Heart left ventricle (tissue), 16 donors: ENCODE data around the gene ANKRD44. TPM values are rescaled to one million over a fixed set of nuclear protein-coding genes. Genes with fewer than 3 reads are reported as not detected.

Source experiments
- ATAC-seq, 4 donors: fragments of 200-7000 bp; cut with Tn5 transposase; one replicate each; pipeline ENCODE4 v1.9.1; 2020 to 2022; ENCODE audit warnings: moderate library complexity in 4 of 4, mild to moderate bottlenecking in 3 of 4, moderate number of reproducible peaks in 1 of 4
- DNase-seq, 5 donors: peaks; one replicate each; pipeline ENCODE4 v3.0.0-alpha.2; 2020
- H3K27ac ChIP-seq, 12 donors: fragments of 200-600 bp; sonication (generic) in 4 of 12; one replicate each; pipeline versions ENCODE4 v1.5.0 to v1.8.0; 2016 to 2022; ENCODE audit warnings: mild to moderate bottlenecking in 2 of 12
- H3K27me3 ChIP-seq, 9 donors: fragments of 200-600 bp; sonication (generic) in 2 of 9; one replicate each; pipeline versions ENCODE4 v1.5.1 to v1.8.0; 2016 to 2022; ENCODE audit warnings: mild to moderate bottlenecking in 3 of 9
- H3K36me3 ChIP-seq, 9 donors: fragments of 200-600 bp; sonication (generic) in 2 of 9; one replicate each; pipeline versions ENCODE4 v1.5.0 to v1.8.0; 2018 to 2022; ENCODE audit warnings: mild to moderate bottlenecking in 2 of 9
- H3K4me1 ChIP-seq, 12 donors: fragments of 200-600 bp; sonication (generic) in 4 of 12; one replicate each; pipeline versions ENCODE4 v1.5.0 to v1.8.0; 2016 to 2022; ENCODE audit warnings: mild to moderate bottlenecking in 3 of 12
- H3K4me3 ChIP-seq, 12 donors: fragments of 200-600 bp; sonication (generic) in 4 of 12; one replicate each; pipeline versions ENCODE4 v1.5.0 to v1.8.0; 2017 to 2022; ENCODE audit warnings: mild to moderate bottlenecking in 9 of 12, moderate library complexity in 4 of 12
- H3K9me3 ChIP-seq, 12 donors: fragments of 200-600 bp; sonication (generic) in 4 of 12; one replicate each; pipeline versions ENCODE4 v1.5.0 to v1.8.0; 2016 to 2022; ENCODE audit warnings: mild to moderate bottlenecking in 1 of 12
- POLR2A ChIP-seq, 2 donors: fragments of 450-650 bp; IDR thresholded peaks; one replicate each; pipeline ENCODE4 v1.6.1; 2017; ENCODE audit warnings: antibody characterized with exemption in 2 of 2, mild to moderate bottlenecking in 2 of 2, moderate library complexity in 2 of 2
- WGBS, 4 donors: extraction: QIAGEN DNeasy Blood & Tissue Kit in 2 of 4; methylation state at CpG; one replicate each; pipeline versions ENCODE4 v1.1.5 to v1.1.7; 2013 to 2018; 5-methylcytosine and 5-hydroxymethylcytosine counted together
- intact Hi-C, 10 donors: fragments of 100-400 bp; cut with DNase I; formaldehyde crosslinking; loops; one replicate each; pipeline versions ENCODE4 v1.11.1 to v1.14.2; 2022
- polyA plus RNA-seq, 2 donors: library from polyadenylated mRNA; stranded (reverse); fragments of 200-250 nt; gene quantifications; one replicate each; pipeline ENCODE4 v1.2.3, GENCODE V29; 2013
- total RNA-seq, 9 donors: library from RNA; depleted of rRNA in 2 of 9; stranded (reverse); fragments of >200 nt in 2 of 9; fragmentation: NEBNext Ultra II Directional in 3 of 9; extraction: Animal tissue kit (Norgen Biotek cat#: 25700) in 3 of 9; gene quantifications; one replicate each; pipeline versions ENCODE4 v1.1.0 to v1.2.4, GENCODE V29; 2016 to 2023
- TF ChIP-seq, protein P1 (sequence below), 12 donors: fragments of 200-600 bp; sonication (generic) in 4 of 12; IDR thresholded peaks; one replicate each; pipeline versions ENCODE4 v1.5.0 to v1.8.0; 2018 to 2022; ENCODE audit warnings: antibody characterized with exemption in 12 of 12, mild to moderate bottlenecking in 5 of 12
- donor health status: ischemic (EF 13 %, LVEDD 7.1; RV severe dilation, severe dysfunction).
- donor health status: healthy with polysubstance abuse.
- donor health status: DM: no; HTN: yes; CAD: no.
- donor health status: DM: no; HTN: no; CAD: no.
- donor health status: ischemic (EF 25% LVEDD 6.9; RV normal size, moderate dysfunction).
- donor health status: ischemic (EF 25% LVEDD 5.7; RV mildly dilated, moderate dysfunction).
- donor health status: healthy.
- donor health status: DM: yes; HTN: yes; CAD: no.
- donor health status: ischemic (EF 35%, LVEDD 5.7; RV mildly dilated, moderate dysfunction).
- donor health status: nonischemic (EF 11% LVEDD 7.7; RV severe dilation, severe dysfunction).
- donor health status: DM: yes; HTN: yes; CAD: no.
- donor health status: PGD.
- donor health status: ischemic (EF 29% LVEDD 5.4; RV normal size, mild dysfunction).
- donor health status: nonischemic (EF 23%, LVEDD 6.1; RV moderate dilation, normal function).

The ANKRD44 gene
- total and polyA plus RNA-seq, 11 donors: 2.4 to 30.6 (median 8.4) TPM

DNA sequence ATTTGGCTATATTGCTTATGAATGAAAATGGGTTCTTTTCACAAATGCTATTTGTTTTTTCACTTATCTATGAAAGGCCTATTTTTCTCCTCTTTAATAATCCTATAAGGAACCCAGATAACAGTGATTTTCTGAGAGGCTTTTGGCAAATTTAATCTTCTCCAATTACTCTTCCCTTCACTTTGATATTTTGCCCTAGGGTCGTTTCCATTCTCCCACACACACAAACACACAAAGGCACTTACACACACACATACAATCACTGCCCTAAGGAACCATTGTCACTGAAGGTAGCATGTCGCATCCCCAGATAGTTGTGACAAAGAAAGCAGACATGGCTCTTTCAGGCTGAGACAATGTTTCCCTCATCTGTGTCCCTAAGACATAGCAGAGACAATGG is 213.9 kb downstream of the ANKRD44 start:
- ATAC-seq: no peak
- 64 to 86% (median 82%) methylated on average over 2 of the region's 2 CpGs for WGBS, 4 donors
- TF ChIP-seq POLR2A (IDR thresholded peaks at IDR 0.05): no peak
- TF ChIP-seq, protein P1, sequence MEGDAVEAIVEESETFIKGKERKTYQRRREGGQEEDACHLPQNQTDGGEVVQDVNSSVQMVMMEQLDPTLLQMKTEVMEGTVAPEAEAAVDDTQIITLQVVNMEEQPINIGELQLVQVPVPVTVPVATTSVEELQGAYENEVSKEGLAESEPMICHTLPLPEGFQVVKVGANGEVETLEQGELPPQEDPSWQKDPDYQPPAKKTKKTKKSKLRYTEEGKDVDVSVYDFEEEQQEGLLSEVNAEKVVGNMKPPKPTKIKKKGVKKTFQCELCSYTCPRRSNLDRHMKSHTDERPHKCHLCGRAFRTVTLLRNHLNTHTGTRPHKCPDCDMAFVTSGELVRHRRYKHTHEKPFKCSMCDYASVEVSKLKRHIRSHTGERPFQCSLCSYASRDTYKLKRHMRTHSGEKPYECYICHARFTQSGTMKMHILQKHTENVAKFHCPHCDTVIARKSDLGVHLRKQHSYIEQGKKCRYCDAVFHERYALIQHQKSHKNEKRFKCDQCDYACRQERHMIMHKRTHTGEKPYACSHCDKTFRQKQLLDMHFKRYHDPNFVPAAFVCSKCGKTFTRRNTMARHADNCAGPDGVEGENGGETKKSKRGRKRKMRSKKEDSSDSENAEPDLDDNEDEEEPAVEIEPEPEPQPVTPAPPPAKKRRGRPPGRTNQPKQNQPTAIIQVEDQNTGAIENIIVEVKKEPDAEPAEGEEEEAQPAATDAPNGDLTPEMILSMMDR (IDR thresholded peaks at IDR 0.05): no peak
- Histone ChIP-seq H3K9me3 (no peaks in the 10 kb centered on the region), H3K27me3 (no peaks in the 10 kb centered on the region), H3K4me3 (no peak overlapping the region), H3K36me3 (peaks cover 0 to 46% (median 0%) of the 10 kb centered on the region in 9 donors), H3K27ac (peak overlapping the region in 8 of 12 donors; percentile 1 to 71 (median 56)), H3K4me1 (peaks cover 0 to 20% (median 0%) of the 10 kb centered on the region in 12 donors)
- intact Hi-C loops: no loop called here
- DNase-seq: no peak

DNA sequence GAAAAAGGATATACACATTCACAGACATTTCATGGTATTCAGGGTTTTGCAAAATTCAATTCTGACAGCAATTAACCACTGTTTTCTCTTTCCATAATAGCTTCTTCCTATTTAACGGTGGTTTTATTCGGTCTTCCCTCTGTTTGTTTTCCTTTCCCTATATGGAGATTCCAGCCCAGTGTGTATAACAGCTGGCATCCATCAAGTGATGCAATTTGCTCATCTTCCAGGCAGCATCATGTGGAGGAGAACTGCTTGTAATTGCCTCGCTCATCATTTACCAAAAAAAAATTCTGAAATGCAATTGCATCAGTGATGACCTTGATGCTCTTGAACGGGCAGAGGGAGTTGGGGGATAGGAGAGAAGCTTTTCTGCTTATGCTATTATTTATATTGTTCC is 218.1 kb downstream of the ANKRD44 start:
- Histone ChIP-seq H3K27me3 (no peaks in the 10 kb centered on the region), H3K9me3 (no peaks in the 10 kb centered on the region), H3K4me3 (no peak overlapping the region), H3K4me1 (peaks cover 0 to 23% (median 0%) of the 10 kb centered on the region in 12 donors), H3K36me3 (peaks cover 0 to 16% (median 0%) of the 10 kb centered on the region in 9 donors), H3K27ac (peak overlapping the region in 3 of 12 donors; percentile 15 to 43 (median 21))
- peak in 1 of 5 donors; percentile 38 for DNase-seq
- intact Hi-C loops: no loop called here
- peak in 3 of 4 donors; percentile 49 to 75 (median 69) for ATAC-seq
- 55 to 68% (median 62%) methylated on average over 4 of the region's 4 CpGs for WGBS, 4 donors
- TF ChIP-seq POLR2A (IDR thresholded peaks at IDR 0.05): no peak
- TF ChIP-seq, protein P1 (IDR thresholded peaks at IDR 0.05): no peak

DNA sequence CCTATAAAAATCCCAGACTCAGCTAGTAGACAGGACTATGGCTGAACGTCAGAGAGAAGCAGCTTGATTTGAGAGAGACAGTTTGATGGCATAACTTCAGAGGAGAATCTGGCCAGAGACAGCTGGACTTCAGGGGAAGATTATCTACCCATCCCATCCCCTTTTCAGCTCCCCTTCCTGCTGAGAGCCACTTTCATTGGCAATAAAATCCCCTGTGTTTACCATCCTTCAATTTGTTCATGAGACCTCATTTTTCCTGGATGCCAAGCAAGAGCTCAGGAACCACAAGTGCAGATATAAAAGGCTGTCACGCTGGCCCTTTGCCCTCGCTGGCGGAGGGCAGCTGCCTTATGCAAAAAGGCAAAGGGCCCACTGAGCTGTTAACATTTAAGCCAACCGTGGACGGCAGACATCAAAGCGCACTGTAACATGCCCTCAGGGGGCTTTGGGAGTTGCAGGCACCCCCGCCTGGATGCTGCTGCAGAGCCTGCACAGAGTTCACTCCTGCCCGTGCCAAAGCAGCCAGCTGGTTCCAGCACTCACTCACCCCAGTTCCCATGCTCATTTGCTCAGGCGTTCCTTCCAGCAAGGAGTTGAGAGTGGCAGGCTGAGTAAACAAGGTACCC is 219.7 kb downstream of the ANKRD44 start:
- no peak for DNase-seq
- no peak overlapping the region for H3K27ac ChIP-seq
- TF ChIP-seq, protein P1 (IDR thresholded peaks at IDR 0.05): no peak
- H3K36me3 ChIP-seq: peaks cover 0 to 10% (median 0%) of the 10 kb centered on the region in 9 donors
- H3K4me3 ChIP-seq: no peak overlapping the region
- 89 to 97% (median 94%) methylated on average over 10 of the region's 10 CpGs for WGBS, 4 donors
- H3K9me3 ChIP-seq: no peaks in the 10 kb centered on the region
- H3K27me3 ChIP-seq: no peaks in the 10 kb centered on the region
- intact Hi-C loops: no loop called here
- no peak for ATAC-seq
- peaks cover 0 to 24% (median 0%) of the 10 kb centered on the region in 12 donors for H3K4me1 ChIP-seq

DNA sequence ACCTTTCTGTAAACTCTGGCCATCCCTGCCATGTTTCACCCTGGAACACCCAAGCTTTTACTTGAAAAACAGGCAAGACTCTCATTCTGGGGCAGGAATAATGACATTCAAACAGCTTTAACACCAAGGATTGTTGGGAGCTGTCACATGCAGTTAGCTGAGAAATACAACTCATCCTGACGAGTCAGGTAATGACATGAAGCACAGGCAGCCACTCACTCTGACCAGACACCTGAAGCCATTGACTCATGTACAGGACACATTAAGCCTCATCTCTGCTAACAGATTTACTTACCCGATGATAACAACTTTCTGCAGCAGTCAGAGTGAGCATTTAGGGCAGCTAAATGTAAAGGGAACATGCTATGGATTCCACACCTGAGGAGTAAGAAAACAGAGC is 220.9 kb downstream of the ANKRD44 start:
- H3K27ac ChIP-seq: peak overlapping the region in 1 of 12 donors; percentile 3
- 90 to 94% (median 92%) methylated on average over 2 of the region's 2 CpGs for WGBS, 4 donors
- no peak overlapping the region for H3K4me3 ChIP-seq
- TF ChIP-seq POLR2A (IDR thresholded peaks at IDR 0.05): no peak
- TF ChIP-seq, protein P1 (IDR thresholded peaks at IDR 0.05): no peak
- no peaks in the 10 kb centered on the region for H3K27me3 ChIP-seq
- intact Hi-C loops: no loop called here
- no peaks in the 10 kb centered on the region for H3K36me3 ChIP-seq
- no peak for DNase-seq
- peaks cover 0 to 24% (median 0%) of the 10 kb centered on the region in 12 donors for H3K4me1 ChIP-seq
- no peak for ATAC-seq
- no peaks in the 10 kb centered on the region for H3K9me3 ChIP-seq
